Fibroblast of lung (primary cell): ENCODE results near the gene GFER. TPM values are rescaled to one million over a fixed set of nuclear protein-coding genes. Genes with fewer than 3 reads are reported as not detected.

Experiments used
- DNase-seq, 2 donors: peaks; one replicate each; pipeline versions ENCODE4 v3.0.0 to v3.0.0-alpha.2; 2010; ENCODE audit warnings: low read depth in 2 of 2
- H2AFZ ChIP-seq: 2 replicates; pipeline ENCODE4 v1.5.1; 2012; ENCODE audit warnings: low read length, control low read depth, inconsistent platforms
- H3K27ac ChIP-seq: 2 replicates; pipeline ENCODE4 v1.5.1; 2011; ENCODE audit warnings: low read length, control low read depth; ENCODE audit not compliant: insufficient read depth
- H3K27me3 ChIP-seq: 2 replicates; pipeline ENCODE4 v1.5.1; 2011; ENCODE audit warnings: mild to moderate bottlenecking, low read length; ENCODE audit not compliant: control insufficient read depth, insufficient read depth
- H3K36me3 ChIP-seq: 2 replicates; pipeline ENCODE4 v1.5.1; 2011; ENCODE audit warnings: low read length; ENCODE audit not compliant: control insufficient read depth, insufficient read depth
- H3K4me1 ChIP-seq: 2 replicates; pipeline ENCODE4 v1.5.1; 2011; ENCODE audit warnings: low read length; ENCODE audit not compliant: control insufficient read depth, insufficient read depth; ENCODE audit errors: extremely low read depth
- H3K4me2 ChIP-seq: 2 replicates; pipeline ENCODE4 v1.5.1; 2011; ENCODE audit warnings: low read length, control low read depth; ENCODE audit not compliant: insufficient read depth; ENCODE audit errors: extremely low read depth
- H3K4me3 ChIP-seq, 4 experiments: fragments of 200-600 bp in 1 of 4; sonication (generic) in 1 of 4; replicated peaks in 1 of 4; 2 replicates each; pipeline ENCODE4 v1.5.1; 2011 to 2016; ENCODE audit warnings: low read length in 4 of 4, low read depth in 3 of 4, mild to moderate bottlenecking in 3 of 4, control low read depth in 2 of 4, inconsistent platforms in 1 of 4, mixed read lengths in 1 of 4; ENCODE audit not compliant: insufficient read depth in 1 of 4; ENCODE audit errors: control extremely low read depth in 1 of 4
- H3K79me2 ChIP-seq: 2 replicates; pipeline ENCODE4 v1.5.1; 2012; ENCODE audit warnings: mild to moderate bottlenecking, low read length, inconsistent platforms; ENCODE audit not compliant: control insufficient read depth, insufficient read depth
- H3K9ac ChIP-seq: 2 replicates; pipeline ENCODE4 v1.5.1; 2011; ENCODE audit warnings: mild to moderate bottlenecking, low read length, control low read depth; ENCODE audit not compliant: insufficient read depth
- H3K9me3 ChIP-seq: 2 replicates; pipeline ENCODE4 v1.5.1; 2012; ENCODE audit warnings: low read depth, low read length; ENCODE audit not compliant: control insufficient read depth, insufficient read depth
- H4K20me1 ChIP-seq: 2 replicates; pipeline ENCODE4 v1.5.1; 2011; ENCODE audit warnings: low read length; ENCODE audit not compliant: control insufficient read depth, insufficient read depth; ENCODE audit errors: extremely low read depth
- EZH2 ChIP-seq: IDR thresholded peaks from 2 replicates; pipeline ENCODE4 v1.5.1; 2012; ENCODE audit warnings: low read length, control low read depth, mild to moderate bottlenecking; ENCODE audit errors: missing control alignments
- polyA plus RNA-seq, 2 donors: library from polyadenylated mRNA; depleted of rRNA in 1 of 2; stranded (reverse) in 1 of 2; unstranded in 1 of 2; fragments of >200 nt; gene quantifications; 2 replicates each; pipeline ENCODE4 v1.2.1, GENCODE V29; 2011 to 2012; ENCODE audit warnings: missing spikeins in 1 of 2
- total RNA-seq: library from RNA; depleted of rRNA; stranded (reverse); fragments of >200 nt; gene quantifications from 2 replicates; pipeline ENCODE4 v1.2.1, GENCODE V29; 2014
- TF ChIP-seq, protein P1 (sequence below), 2 donors: IDR thresholded peaks in 1 of 2; conservative IDR thresholded peaks in 1 of 2; 1 replicate in 1 of 2; 2 replicates in 1 of 2; pipeline ENCODE4 v1.5.1; 2011 to 2012; ENCODE audit warnings: low read length in 2 of 2, control low read depth in 1 of 2, inconsistent platforms in 1 of 2, low read depth in 1 of 2, mild to moderate bottlenecking in 1 of 2

GFER gene
- total and polyA plus RNA-seq, 2 donors (not counting 1 experiment from before 2014, with no cell fraction given): 7.5 to 13.2 TPM

- peak; percentile 61 for TF ChIP-seq EZH2
- TF ChIP-seq, protein P1, sequence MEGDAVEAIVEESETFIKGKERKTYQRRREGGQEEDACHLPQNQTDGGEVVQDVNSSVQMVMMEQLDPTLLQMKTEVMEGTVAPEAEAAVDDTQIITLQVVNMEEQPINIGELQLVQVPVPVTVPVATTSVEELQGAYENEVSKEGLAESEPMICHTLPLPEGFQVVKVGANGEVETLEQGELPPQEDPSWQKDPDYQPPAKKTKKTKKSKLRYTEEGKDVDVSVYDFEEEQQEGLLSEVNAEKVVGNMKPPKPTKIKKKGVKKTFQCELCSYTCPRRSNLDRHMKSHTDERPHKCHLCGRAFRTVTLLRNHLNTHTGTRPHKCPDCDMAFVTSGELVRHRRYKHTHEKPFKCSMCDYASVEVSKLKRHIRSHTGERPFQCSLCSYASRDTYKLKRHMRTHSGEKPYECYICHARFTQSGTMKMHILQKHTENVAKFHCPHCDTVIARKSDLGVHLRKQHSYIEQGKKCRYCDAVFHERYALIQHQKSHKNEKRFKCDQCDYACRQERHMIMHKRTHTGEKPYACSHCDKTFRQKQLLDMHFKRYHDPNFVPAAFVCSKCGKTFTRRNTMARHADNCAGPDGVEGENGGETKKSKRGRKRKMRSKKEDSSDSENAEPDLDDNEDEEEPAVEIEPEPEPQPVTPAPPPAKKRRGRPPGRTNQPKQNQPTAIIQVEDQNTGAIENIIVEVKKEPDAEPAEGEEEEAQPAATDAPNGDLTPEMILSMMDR (conservative IDR thresholded peaks at IDR 0.05 in 1 of 2, IDR thresholded peaks at IDR 0.05 in 1 of 2; ENCODE audit: low read depth in 1 of 2, low read length in 2 of 2): no peak
- H3K4me3 ChIP-seq: peak within 1 kb of the TSS in 3 of 4 experiments; percentile 21 to 39 (median 37)
Observed at GRCh38 chr16:1989209-1990100, 5.5 kb downstream of the GFER start, which contains the start of gene SYNGR3. TSS of gene SYNGR3 (plus strand) at chr16:1989970. CDS start at chr16:1990103, 133 bp downstream.

DNA sequence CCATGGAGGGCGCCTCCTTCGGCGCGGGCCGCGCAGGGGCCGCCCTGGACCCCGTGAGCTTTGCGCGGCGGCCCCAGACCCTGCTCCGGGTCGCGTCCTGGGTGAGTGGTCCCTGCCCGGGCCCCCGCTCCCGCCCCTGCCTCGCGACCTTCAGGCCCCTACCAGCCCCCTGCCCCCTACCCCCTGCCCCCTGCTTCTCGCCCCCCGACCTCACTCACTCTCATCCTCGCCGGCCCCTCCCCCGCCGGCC, 6.0 kb downstream of the GFER start:
- peaks cover 21% of the 10 kb centered on the region for H3K27me3 ChIP-seq
- H3K4me3 ChIP-seq: peak overlapping the region in 1 of 4 experiments; percentile 37
- H4K20me1 ChIP-seq: no peaks in the 10 kb centered on the region
- H3K79me2 ChIP-seq: peaks cover 8% of the 10 kb centered on the region
- peaks cover 12% of the 10 kb centered on the region for H3K4me1 ChIP-seq
- no peak for DNase-seq
- H3K9me3 ChIP-seq: no peaks in the 10 kb centered on the region
- H3K4me2 ChIP-seq: no peak overlapping the region
- no peak for TF ChIP-seq EZH2
- TF ChIP-seq, protein P1 (conservative IDR thresholded peaks at IDR 0.05 in 1 of 2, IDR thresholded peaks at IDR 0.05 in 1 of 2; ENCODE audit: low read depth in 1 of 2, low read length in 2 of 2): no peak
- H3K36me3 ChIP-seq: peaks cover 14% of the 10 kb centered on the region
- no peak overlapping the region for H2AFZ ChIP-seq
- H3K9ac ChIP-seq: no peak overlapping the region
- H3K27ac ChIP-seq: no peak overlapping the region

More at GRCh38 chr16:1989209-1990100, 5.5 kb downstream of the GFER start, which contains the start of gene SYNGR3:
- Histone ChIP-seq H4K20me1 (no peaks in the 10 kb centered on the region), H2AFZ (no peak within 1 kb of the TSS), H3K27ac (no peak within 1 kb of the TSS), H3K27me3 (peaks cover 21% of the 10 kb centered on the region), H3K36me3 (peaks cover 14% of the 10 kb centered on the region), H3K4me2 (peak within 1 kb of the TSS; percentile 51), H3K79me2 (peaks cover 11% of the 10 kb centered on the region), H3K9me3 (no peaks in the 10 kb centered on the region), H3K4me1 (peaks cover 16% of the 10 kb centered on the region), H3K9ac (no peak within 1 kb of the TSS)
- no peak for DNase-seq

GRCh38 chr16:1990351-1991134, 6.5 kb downstream of the GFER start:
- Histone ChIP-seq H3K9me3 (no peaks in the 10 kb centered on the region), H3K4me1 (peaks cover 7% of the 10 kb centered on the region), H3K27me3 (peaks cover 21% of the 10 kb centered on the region), H3K4me3 (peak overlapping the region in 3 of 4 experiments; percentile 21 to 39 (median 37)), H3K27ac (no peak overlapping the region), H3K36me3 (peaks cover 14% of the 10 kb centered on the region), H3K4me2 (peak overlapping the region; percentile 51), H3K9ac (no peak overlapping the region), H4K20me1 (no peaks in the 10 kb centered on the region), H2AFZ (no peak overlapping the region), H3K79me2 (peaks cover 3% of the 10 kb centered on the region)
- DNase-seq: no peak
- TF ChIP-seq, protein P1 (conservative IDR thresholded peaks at IDR 0.05 in 1 of 2, IDR thresholded peaks at IDR 0.05 in 1 of 2; ENCODE audit: low read depth in 1 of 2, low read length in 2 of 2): no peak
- peak; percentile 99 for TF ChIP-seq EZH2
